Ovary (tissue), 3 donors: ENCODE results near the gene ACTL7B.

Experiments used
- EP300 ChIP-seq: sonication (generic); formaldehyde crosslinking; IDR thresholded peaks from one replicate; pipeline ENCODE4 v1.6.1; 2017; ENCODE audit warnings: antibody characterized with exemption
- TF ChIP-seq, protein P1 (sequence below), 3 donors: fragments of 450-650 bp in 2 of 3; fragments of 200-600 bp in 1 of 3; IDR thresholded peaks; one replicate each; pipeline versions ENCODE4 v1.5.1 to v1.8.0; 2016 to 2022; ENCODE audit warnings: antibody characterized with exemption in 3 of 3, mild to moderate bottlenecking in 1 of 3
- donor health status: DM: no; HTN: no; CAD: no.

- TF ChIP-seq EP300: no peak
- TF ChIP-seq, protein P1, sequence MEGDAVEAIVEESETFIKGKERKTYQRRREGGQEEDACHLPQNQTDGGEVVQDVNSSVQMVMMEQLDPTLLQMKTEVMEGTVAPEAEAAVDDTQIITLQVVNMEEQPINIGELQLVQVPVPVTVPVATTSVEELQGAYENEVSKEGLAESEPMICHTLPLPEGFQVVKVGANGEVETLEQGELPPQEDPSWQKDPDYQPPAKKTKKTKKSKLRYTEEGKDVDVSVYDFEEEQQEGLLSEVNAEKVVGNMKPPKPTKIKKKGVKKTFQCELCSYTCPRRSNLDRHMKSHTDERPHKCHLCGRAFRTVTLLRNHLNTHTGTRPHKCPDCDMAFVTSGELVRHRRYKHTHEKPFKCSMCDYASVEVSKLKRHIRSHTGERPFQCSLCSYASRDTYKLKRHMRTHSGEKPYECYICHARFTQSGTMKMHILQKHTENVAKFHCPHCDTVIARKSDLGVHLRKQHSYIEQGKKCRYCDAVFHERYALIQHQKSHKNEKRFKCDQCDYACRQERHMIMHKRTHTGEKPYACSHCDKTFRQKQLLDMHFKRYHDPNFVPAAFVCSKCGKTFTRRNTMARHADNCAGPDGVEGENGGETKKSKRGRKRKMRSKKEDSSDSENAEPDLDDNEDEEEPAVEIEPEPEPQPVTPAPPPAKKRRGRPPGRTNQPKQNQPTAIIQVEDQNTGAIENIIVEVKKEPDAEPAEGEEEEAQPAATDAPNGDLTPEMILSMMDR (IDR thresholded peaks at IDR 0.05): no peak
Observed at GRCh38 chr9:108854641-108855528, 901 bp downstream of the ACTL7B start.
